ENCODE results near the gene TDRD12.
A peak's percentile ranks its signal among the peaks of the same experiment; 100 is the strongest.

The TDRD12 gene, protein sequence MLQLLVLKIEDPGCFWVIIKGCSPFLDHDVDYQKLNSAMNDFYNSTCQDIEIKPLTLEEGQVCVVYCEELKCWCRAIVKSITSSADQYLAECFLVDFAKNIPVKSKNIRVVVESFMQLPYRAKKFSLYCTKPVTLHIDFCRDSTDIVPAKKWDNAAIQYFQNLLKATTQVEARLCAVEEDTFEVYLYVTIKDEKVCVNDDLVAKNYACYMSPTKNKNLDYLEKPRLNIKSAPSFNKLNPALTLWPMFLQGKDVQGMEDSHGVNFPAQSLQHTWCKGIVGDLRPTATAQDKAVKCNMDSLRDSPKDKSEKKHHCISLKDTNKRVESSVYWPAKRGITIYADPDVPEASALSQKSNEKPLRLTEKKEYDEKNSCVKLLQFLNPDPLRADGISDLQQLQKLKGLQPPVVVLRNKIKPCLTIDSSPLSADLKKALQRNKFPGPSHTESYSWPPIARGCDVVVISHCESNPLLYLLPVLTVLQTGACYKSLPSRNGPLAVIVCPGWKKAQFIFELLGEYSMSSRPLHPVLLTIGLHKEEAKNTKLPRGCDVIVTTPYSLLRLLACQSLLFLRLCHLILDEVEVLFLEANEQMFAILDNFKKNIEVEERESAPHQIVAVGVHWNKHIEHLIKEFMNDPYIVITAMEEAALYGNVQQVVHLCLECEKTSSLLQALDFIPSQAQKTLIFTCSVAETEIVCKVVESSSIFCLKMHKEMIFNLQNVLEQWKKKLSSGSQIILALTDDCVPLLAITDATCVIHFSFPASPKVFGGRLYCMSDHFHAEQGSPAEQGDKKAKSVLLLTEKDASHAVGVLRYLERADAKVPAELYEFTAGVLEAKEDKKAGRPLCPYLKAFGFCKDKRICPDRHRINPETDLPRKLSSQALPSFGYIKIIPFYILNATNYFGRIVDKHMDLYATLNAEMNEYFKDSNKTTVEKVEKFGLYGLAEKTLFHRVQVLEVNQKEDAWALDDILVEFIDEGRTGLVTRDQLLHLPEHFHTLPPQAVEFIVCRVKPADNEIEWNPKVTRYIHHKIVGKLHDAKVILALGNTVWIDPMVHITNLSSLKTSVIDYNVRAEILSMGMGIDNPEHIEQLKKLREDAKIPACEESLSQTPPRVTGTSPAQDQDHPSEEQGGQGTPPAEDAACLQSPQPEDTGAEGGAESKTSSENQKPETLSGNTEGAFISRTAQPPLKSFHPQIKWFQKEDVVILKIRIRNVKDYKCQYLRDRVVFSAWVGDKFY (N-terminal part only)

GRCh38 chr19:32719611-32720059, at the start of gene TDRD12:
TSS of gene TDRD12 (plus strand) at chr19:32719767. CDS start at chr19:32720073, 306 bp downstream.
- Histone ChIP-seq H3K27me3 (ENCODE audit: insufficient read depth, low read length) (no peaks in the 10 kb centered on the region), H3K9me3 (ENCODE audit: insufficient read depth, low read depth, low read length) (no peaks in the 10 kb centered on the region), H3K4me1 (ENCODE audit: insufficient read depth, low read length) (no peaks in the 10 kb centered on the region; the same call in 1 of the 2 replicates), H3K9ac (ENCODE audit: low read depth, low read length) (no peak within 1 kb of the TSS), H3K36me3 (ENCODE audit: insufficient read depth, low read depth, low read length) (no peaks in the 10 kb centered on the region), H3K27ac (ENCODE audit: low read length) (no peak within 1 kb of the TSS), H3K4me3 (ENCODE audit: low read length) (no peak within 1 kb of the TSS)

GRCh38 chr19:32671883-32672593, 47.5 kb upstream of the TDRD12 start:
- Histone ChIP-seq H3K27me3 (ENCODE audit: insufficient read depth, low read length) (peaks cover 27% of the 10 kb centered on the region), H3K9me3 (ENCODE audit: insufficient read depth, low read depth, low read length) (no peaks in the 10 kb centered on the region; the same call in 1 of the 2 replicates), H3K36me3 (ENCODE audit: insufficient read depth, low read depth, low read length) (no peaks in the 10 kb centered on the region), H3K9ac (ENCODE audit: low read depth, low read length) (no peak overlapping the region), H3K27ac (ENCODE audit: low read length) (no peak overlapping the region), H3K4me1 (ENCODE audit: insufficient read depth, low read length) (no peaks in the 10 kb centered on the region), H3K4me3 (ENCODE audit: low read length) (no peak overlapping the region)

GRCh38 chr19:32672841-32673240, 46.7 kb upstream of the TDRD12 start:
- H3K27ac ChIP-seq (ENCODE audit: low read length): no peak overlapping the region
- no peak overlapping the region for H3K9ac ChIP-seq (ENCODE audit: low read depth, low read length)
- peaks cover 35% of the 10 kb centered on the region for H3K27me3 ChIP-seq (ENCODE audit: insufficient read depth, low read length)
- H3K36me3 ChIP-seq (ENCODE audit: insufficient read depth, low read depth, low read length): no peaks in the 10 kb centered on the region
- H3K4me1 ChIP-seq (ENCODE audit: insufficient read depth, low read length): peaks cover 6% of the 10 kb centered on the region; the same call in 1 of the 2 replicates
- H3K4me3 ChIP-seq (ENCODE audit: low read length): no peak overlapping the region
- no peaks in the 10 kb centered on the region; the same call in 1 of the 2 replicates for H3K9me3 ChIP-seq (ENCODE audit: insufficient read depth, low read depth, low read length)

- Histone ChIP-seq H3K4me1 (ENCODE audit: insufficient read depth, low read length) (peaks cover 6% of the 10 kb centered on the region; the same call in 1 of the 2 replicates), H3K27me3 (ENCODE audit: insufficient read depth, low read length) (peaks cover 43% of the 10 kb centered on the region), H3K4me3 (ENCODE audit: low read length) (peak overlapping the region; percentile 87), H3K27ac (ENCODE audit: low read length) (no peak overlapping the region), H3K9me3 (ENCODE audit: insufficient read depth, low read depth, low read length) (no peaks in the 10 kb centered on the region; the same call in 1 of the 2 replicates), H3K36me3 (ENCODE audit: insufficient read depth, low read depth, low read length) (no peaks in the 10 kb centered on the region), H3K9ac (ENCODE audit: low read depth, low read length) (no peak overlapping the region)
These were observed 46.0 kb upstream of the TDRD12 start for GRCh38 chr19:32673573-32673972.

GRCh38 chr19:32674153-32674930, 45.2 kb upstream of the TDRD12 start:
- peak overlapping the region; percentile 63 for H3K9ac ChIP-seq (ENCODE audit: low read depth, low read length)
- peaks cover 50% of the 10 kb centered on the region for H3K27me3 ChIP-seq (ENCODE audit: insufficient read depth, low read length)
- no peaks in the 10 kb centered on the region for H3K36me3 ChIP-seq (ENCODE audit: insufficient read depth, low read depth, low read length)
- no peak overlapping the region for H3K27ac ChIP-seq (ENCODE audit: low read length)
- H3K4me1 ChIP-seq (ENCODE audit: insufficient read depth, low read length): peaks cover 6% of the 10 kb centered on the region; the same call in 1 of the 2 replicates
- H3K4me3 ChIP-seq (ENCODE audit: low read length): peak overlapping the region; percentile 87
- no peaks in the 10 kb centered on the region; the same call in 1 of the 2 replicates for H3K9me3 ChIP-seq (ENCODE audit: insufficient read depth, low read depth, low read length)

DNA sequence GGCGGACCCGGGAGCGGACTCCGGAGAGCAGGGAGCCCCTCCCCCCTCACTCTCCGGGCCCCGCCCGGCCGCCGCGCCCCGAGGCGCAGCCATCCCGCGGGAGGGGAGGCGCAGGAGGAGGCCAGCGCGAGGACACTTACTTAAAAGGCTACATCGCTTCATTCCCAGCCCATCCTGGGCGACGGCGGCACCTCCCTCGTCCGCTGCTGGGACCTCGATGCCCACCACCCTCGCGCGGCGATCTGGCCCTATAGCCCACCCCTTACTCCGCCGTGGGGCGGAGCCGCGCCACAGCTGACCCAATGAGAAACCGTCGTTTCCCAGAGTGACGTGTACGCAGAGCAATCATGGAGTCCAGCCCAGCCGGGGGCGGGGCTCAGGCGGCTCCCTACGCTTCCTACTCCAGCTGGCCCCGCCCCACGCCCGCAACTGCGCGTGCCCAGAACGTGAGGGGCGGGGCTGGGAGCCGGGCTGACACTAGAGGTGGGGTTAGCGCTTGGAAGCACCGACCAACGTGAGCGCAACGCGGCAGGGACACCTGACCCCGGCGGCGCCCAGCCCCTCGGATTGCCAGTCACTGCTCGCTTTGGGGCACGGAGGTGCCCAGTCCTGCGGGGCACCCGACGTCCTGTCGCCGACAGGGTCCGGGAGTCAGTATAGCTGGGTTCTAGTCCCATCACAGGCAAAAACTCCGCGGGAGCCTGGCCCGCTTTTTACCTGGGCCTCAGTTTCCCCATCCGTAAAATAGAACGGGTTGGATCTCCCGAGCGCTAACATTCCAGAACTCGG, 44.4 kb upstream of the TDRD12 start, which contains the start of gene ANKRD27:
Gene ANKRD27, minus strand, starts transcription at position 250 of the 789 bp plus-strand sequence. CDS start 16,165 bp downstream, outside the sequence.
- Histone ChIP-seq H3K27ac (ENCODE audit: low read length) (no peak within 1 kb of the TSS), H3K4me1 (ENCODE audit: insufficient read depth, low read length) (peaks cover 6% of the 10 kb centered on the region; the same call in 1 of the 2 replicates), H3K27me3 (ENCODE audit: insufficient read depth, low read length) (peaks cover 53% of the 10 kb centered on the region), H3K9me3 (ENCODE audit: insufficient read depth, low read depth, low read length) (no peaks in the 10 kb centered on the region; the same call in 1 of the 2 replicates), H3K4me3 (ENCODE audit: low read length) (peak within 1 kb of the TSS; percentile 87), H3K9ac (ENCODE audit: low read depth, low read length) (peak within 1 kb of the TSS; percentile 63), H3K36me3 (ENCODE audit: insufficient read depth, low read depth, low read length) (no peaks in the 10 kb centered on the region)

- Histone ChIP-seq H3K27ac (ENCODE audit: low read length) (no peak within 1 kb of the TSS), H3K27me3 (ENCODE audit: insufficient read depth, low read length) (peaks cover 53% of the 10 kb centered on the region), H3K9ac (ENCODE audit: low read depth, low read length) (peak within 1 kb of the TSS; percentile 63; the same call in 1 of the 2 replicates), H3K9me3 (ENCODE audit: insufficient read depth, low read depth, low read length) (no peaks in the 10 kb centered on the region; the same call in 1 of the 2 replicates), H3K4me1 (ENCODE audit: insufficient read depth, low read length) (peaks cover 6% of the 10 kb centered on the region; the same call in 1 of the 2 replicates), H3K4me3 (ENCODE audit: low read length) (peak within 1 kb of the TSS; percentile 87), H3K36me3 (ENCODE audit: insufficient read depth, low read depth, low read length) (no peaks in the 10 kb centered on the region)
These were observed 43.8 kb upstream of the TDRD12 start, which contains the start of gene RGS9BP for GRCh38 chr19:32675720-32676185. TSS of gene RGS9BP (plus strand) at chr19:32675848. CDS start at chr19:32676264, 416 bp downstream.

GRCh38 chr19:32676186-32676894, 43.2 kb upstream of the TDRD12 start:
- H3K27me3 ChIP-seq (ENCODE audit: insufficient read depth, low read length): peaks cover 53% of the 10 kb centered on the region
- no peak overlapping the region for H3K27ac ChIP-seq (ENCODE audit: low read length)
- H3K9me3 ChIP-seq (ENCODE audit: insufficient read depth, low read depth, low read length): no peaks in the 10 kb centered on the region; the same call in 1 of the 2 replicates
- no peaks in the 10 kb centered on the region for H3K36me3 ChIP-seq (ENCODE audit: insufficient read depth, low read depth, low read length)
- H3K4me3 ChIP-seq (ENCODE audit: low read length): peak overlapping the region; percentile 80; the same call in 1 of the 2 replicates
- H3K4me1 ChIP-seq (ENCODE audit: insufficient read depth, low read length): peaks cover 6% of the 10 kb centered on the region; the same call in 1 of the 2 replicates
- no peak overlapping the region for H3K9ac ChIP-seq (ENCODE audit: low read depth, low read length)

- peak overlapping the region; percentile 80; the same call in 1 of the 2 replicates for H3K4me3 ChIP-seq (ENCODE audit: low read length)
- H3K4me1 ChIP-seq (ENCODE audit: insufficient read depth, low read length): peaks cover 6% of the 10 kb centered on the region; the same call in 1 of the 2 replicates
- no peak overlapping the region for H3K9ac ChIP-seq (ENCODE audit: low read depth, low read length)
- peaks cover 53% of the 10 kb centered on the region for H3K27me3 ChIP-seq (ENCODE audit: insufficient read depth, low read length)
- no peak overlapping the region for H3K27ac ChIP-seq (ENCODE audit: low read length)
- H3K36me3 ChIP-seq (ENCODE audit: insufficient read depth, low read depth, low read length): no peaks in the 10 kb centered on the region
- H3K9me3 ChIP-seq (ENCODE audit: insufficient read depth, low read depth, low read length): no peaks in the 10 kb centered on the region; the same call in 1 of the 2 replicates
These were observed 42.6 kb upstream of the TDRD12 start for GRCh38 chr19:32676895-32677359.
